HCT116 (cell line): Measurements from ENCODE around the gene AIRE. TPM values are rescaled to one million over a fixed set of nuclear protein-coding genes. Genes with fewer than 3 reads are reported as not detected.
"Not testable (repeated sequence)": the region's sequence is repeated elsewhere in the genome, so short reads cannot be mapped to it uniquely, and the experiment has no call there.

Experiments used
- ATAC-seq: fragments of 200-7000 bp; cut with Tn5 transposase; 2 replicates; pipeline ENCODE4 v1.9.1; 2020; ENCODE audit warnings: mild to moderate bottlenecking, moderate library complexity
- BruUV-seq: library from RNA; stranded (reverse); fragments of 400-500 nt; replicated peaks from 2 replicates; lab custom pipeline; 2021; lab: Mats Ljungman, UMichigan
- CTCF ChIA-PET: fragments of 300-600 bp; sonication (Branson Sonifier 250); formaldehyde crosslinking; loops from one replicate; lab custom pipeline; 2021; ENCODE audit warnings: antibody characterized with exemption; lab: Charles Lee
- POLR2A ChIA-PET: fragments of 300-600, 350-600 bp; sonication (Branson Sonifier 250); formaldehyde crosslinking; loops from one replicate; lab custom pipeline; 2021; ENCODE audit warnings: antibody characterized with exemption; lab: Charles Lee
- RAD21 ChIA-PET, 2 experiments: fragments of 300-600 bp; sonication (Branson Sonifier 250); formaldehyde crosslinking; loops; one replicate each; lab custom pipeline; 2023; ENCODE audit warnings: low total read pairs in 2 of 2; ENCODE audit not compliant: uncharacterized antibody in 2 of 2, unreplicated experiment in 2 of 2, low non-redundant PET in 1 of 2; lab: Charles Lee
- DNase-seq: peaks from one replicate; pipeline ENCODE4 v3.0.0-alpha.2; 2010; ENCODE audit warnings: low read depth, low spot score
- H2AFZ ChIP-seq: fragments of 200-600 bp; shearing (Covaris generic), sonication (generic); 2 replicates; pipeline ENCODE4 v1.6.1; 2017; ENCODE audit warnings: low read depth, mixed run types, mixed read lengths, antibody characterized with exemption, low read length; ENCODE audit not compliant: poor library complexity, severe bottlenecking
- H3K27ac ChIP-seq: 2 replicates; pipeline ENCODE4 v1.5.1; 2012; ENCODE audit warnings: low read depth, low read length
- H3K27me3 ChIP-seq: fragments of 200-600 bp; sonication (generic); 2 replicates; pipeline ENCODE4 v1.6.1; 2016; ENCODE audit warnings: mixed run types, low read length, mixed read lengths; ENCODE audit not compliant: insufficient read depth
- H3K36me3 ChIP-seq, 2 experiments: fragments of 200-500 bp in 1 of 2; fragments of 200-600 bp in 1 of 2; sonication (Bioruptor generic) in 1 of 2; sonication (generic) in 1 of 2; 2 replicates each; pipeline versions ENCODE4 v1.5.1 to v1.6.1; 2014 to 2016; ENCODE audit warnings: low read length in 2 of 2, inconsistent platforms in 1 of 2, mixed read lengths in 1 of 2, mixed run types in 1 of 2; ENCODE audit not compliant: insufficient read depth in 2 of 2, control insufficient read depth in 1 of 2
- H3K4me1 ChIP-seq, 2 experiments: fragments of 200-600 bp in 1 of 2; sonication (generic) in 1 of 2; 2 replicates each; pipeline versions ENCODE4 v1.5.1 to v1.6.1; 2012 to 2017; ENCODE audit warnings: low read length in 2 of 2, inconsistent platforms in 1 of 2, mild to moderate bottlenecking in 1 of 2, mixed read lengths in 1 of 2, mixed run types in 1 of 2, moderate library complexity in 1 of 2; ENCODE audit not compliant: insufficient read depth in 2 of 2, control insufficient read depth in 1 of 2
- H3K4me2 ChIP-seq: fragments of 200-600 bp; sonication (generic); 2 replicates; pipeline ENCODE4 v1.6.1; 2017; ENCODE audit warnings: mixed run types, low read length, mixed read lengths
- H3K4me3 ChIP-seq, 2 experiments: fragments of 200-600 bp in 1 of 2; sonication (generic) in 1 of 2; replicated peaks in 1 of 2; 2 replicates each; pipeline ENCODE4 v1.5.1; 2011 to 2016; ENCODE audit warnings: low read length in 2 of 2, control low read depth in 1 of 2, low read depth in 1 of 2, mild to moderate bottlenecking in 1 of 2, mixed read lengths in 1 of 2, mixed run types in 1 of 2
- H3K79me2 ChIP-seq: fragments of 200-600 bp; sonication (generic); 2 replicates; pipeline ENCODE4 v1.6.1; 2017; ENCODE audit warnings: mild to moderate bottlenecking, mixed run types, low read length, moderate library complexity, mixed read lengths; ENCODE audit not compliant: insufficient read depth
- H3K9ac ChIP-seq: fragments of 200-600 bp; sonication (generic); 2 replicates; pipeline ENCODE4 v1.6.1; 2016; ENCODE audit warnings: low read length, mixed read lengths
- H3K9me2 ChIP-seq: fragments of 200-600 bp; sonication (generic), shearing (Covaris generic); 2 replicates; pipeline ENCODE4 v1.6.1; 2017; ENCODE audit warnings: mixed run types, mild to moderate bottlenecking, moderate library complexity; ENCODE audit not compliant: insufficient read depth
- H3K9me3 ChIP-seq, 2 experiments: fragments of 200-500 bp in 1 of 2; fragments of 200-600 bp in 1 of 2; sonication (Bioruptor generic) in 1 of 2; sonication (generic) in 1 of 2; 2 replicates each; pipeline ENCODE4 v1.6.1; 2014 to 2017; ENCODE audit warnings: low read length in 2 of 2, mixed read lengths in 2 of 2, inconsistent platforms in 1 of 2, low read depth in 1 of 2, mild to moderate bottlenecking in 1 of 2, mixed run types in 1 of 2, moderate library complexity in 1 of 2; ENCODE audit not compliant: control insufficient read depth in 1 of 2, insufficient read depth in 1 of 2
- H4K20me1 ChIP-seq: fragments of 200-600 bp; sonication (generic), shearing (Covaris generic); 2 replicates; pipeline ENCODE4 v1.6.1; 2017; ENCODE audit warnings: mixed run types, mild to moderate bottlenecking, moderate library complexity; ENCODE audit not compliant: insufficient read depth
- CEBPB ChIP-seq: IDR thresholded peaks from 2 replicates; pipeline ENCODE4 v1.6.1; 2012; ENCODE audit warnings: low read depth
- FOSL1 ChIP-seq: IDR thresholded peaks from 2 replicates; pipeline ENCODE4 v1.6.1; 2012; ENCODE audit warnings: low read depth
- POLR2A ChIP-seq: IDR thresholded peaks from 2 replicates; pipeline ENCODE4 v1.7.0; 2011; ENCODE audit warnings: borderline replicate concordance; ENCODE audit not compliant: insufficient read depth, insufficient read length; ENCODE audit errors: extremely low read depth
- POLR2AphosphoS5 ChIP-seq: IDR thresholded peaks from 2 replicates; pipeline ENCODE4 v1.6.1; 2011; ENCODE audit warnings: mild to moderate bottlenecking, low read depth, low read length, moderate library complexity
- SP1 ChIP-seq: IDR thresholded peaks from 2 replicates; pipeline ENCODE4 v1.6.1; 2012; ENCODE audit warnings: low read depth
- ZFX ChIP-seq: fragments of 450-650 bp; IDR thresholded peaks from 2 replicates; pipeline ENCODE4 v1.6.1; 2017
- intact Hi-C: fragments of 100-400 bp; cut with micrococcal nuclease; formaldehyde crosslinking; loops from 2 replicates; pipeline ENCODE4 v1.10.0; 2022
- total RNA-seq: library from RNA; stranded (reverse); gene quantifications from one replicate; pipeline ENCODE4 v1.2.1, GENCODE V29; 2021; ENCODE audit not compliant: unreplicated experiment

The AIRE gene
- total RNA-seq, 1 experiment from 2014 or later: not detected

DNA sequence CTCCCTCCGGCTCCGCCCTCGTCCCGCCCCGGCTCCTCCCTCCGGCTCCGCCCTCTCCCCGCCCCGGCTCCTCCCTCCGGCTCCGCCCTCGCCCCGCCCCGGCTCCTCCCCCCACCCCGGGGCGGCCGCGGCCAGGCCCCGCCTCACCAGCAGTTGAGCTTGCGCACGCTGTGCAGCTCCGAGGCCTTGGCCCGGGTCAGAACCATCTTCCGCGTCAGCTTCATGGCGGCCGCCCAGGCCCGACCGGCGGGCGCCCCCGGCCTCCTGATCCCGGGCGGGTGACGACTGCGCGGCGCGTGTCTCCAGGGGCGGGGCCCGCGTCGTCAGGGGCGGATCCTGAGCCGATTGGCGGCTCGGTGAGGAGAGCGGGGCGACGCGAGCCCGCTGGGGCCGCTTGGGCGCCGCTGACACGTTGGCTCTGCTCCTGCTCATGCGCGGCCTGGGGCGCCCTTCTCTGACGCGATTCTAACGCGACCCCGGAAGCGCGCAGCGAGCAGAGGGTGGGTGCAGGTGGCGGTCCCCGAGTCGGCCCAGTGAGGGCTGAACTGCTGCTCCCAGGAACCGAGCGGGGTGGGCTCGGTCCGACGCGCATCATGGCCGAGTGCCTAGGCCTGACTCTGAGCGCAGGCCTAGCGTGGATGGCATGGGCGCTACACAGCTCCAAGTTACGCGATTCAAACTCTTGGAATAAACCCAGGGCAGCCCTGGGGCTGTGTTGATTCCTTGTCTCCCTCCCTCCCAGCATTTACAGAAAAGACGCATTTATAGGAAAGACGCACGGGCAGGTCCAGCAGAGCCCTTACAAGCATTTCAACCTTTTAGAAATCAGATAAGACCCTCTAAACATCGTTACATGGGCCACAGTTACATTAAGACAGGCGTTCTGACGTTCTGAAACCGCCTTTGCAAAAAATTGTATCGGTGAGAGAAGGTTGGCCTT is 53.6 kb downstream of the AIRE start, which contains the start of gene CFAP410:
TSS of gene CFAP410 (minus strand) at position 420 of the 940 bp plus-strand sequence. CDS start at position 224, 196 bp downstream.
- Histone ChIP-seq H2AFZ (no peak within 1 kb of the TSS), H3K27ac (peak within 1 kb of the TSS; percentile 99), H3K79me2 (no peaks in the 10 kb centered on the region), H3K9me3 (no peaks in the 10 kb centered on the region), H3K4me2 (peak within 1 kb of the TSS; percentile 86), H3K9me2 (no peaks in the 10 kb centered on the region), H3K4me1 (peaks cover 14 to 20% of the 10 kb centered on the region in 2 experiments; a peak in 3 of 4 replicates), H3K36me3 (no peaks in the 10 kb centered on the region), H3K4me3 (peak within 1 kb of the TSS; percentile 87 to 96), H3K27me3 (no peaks in the 10 kb centered on the region), H4K20me1 (no peaks in the 10 kb centered on the region), H3K9ac (peak within 1 kb of the TSS; percentile 84)
- RAD21 ChIA-PET: interaction anchor here in 1 of 2 experiments (0.7 kb wide), 1 partner anchor 1847 kb away, joined by 3 read pairs; no protein-coding TSS in a partner anchor
- CTCF ChIA-PET: interaction anchor here (1.5 kb wide), 1 partner anchor 36 kb away, joined by 10 read pairs; no protein-coding TSS in a partner anchor
- intact Hi-C loops: loop anchor here (1.0 kb wide), 1 partner anchor 86 kb away; no protein-coding TSS in a partner anchor
- POLR2A ChIA-PET: interaction anchor here (0.6 to 1.0 kb wide), 4 partner anchors 14 to 1414 kb away, joined by 3 to 5 read pairs (median 4); no protein-coding TSS in a partner anchor
- no peak for TF ChIP-seq SP1
- peak; percentile 58 for TF ChIP-seq POLR2A
- peak; percentile 72 for TF ChIP-seq POLR2AphosphoS5
- TF ChIP-seq CEBPB: no peak
- TF ChIP-seq FOSL1: no peak
- peak; percentile 75; the same call in 1 of the 2 replicates for TF ChIP-seq ZFX
- DNase-seq: peak; percentile 79
- BruUV-seq: TSS peak; percentile 86
- peak; percentile 94 for ATAC-seq

DNA sequence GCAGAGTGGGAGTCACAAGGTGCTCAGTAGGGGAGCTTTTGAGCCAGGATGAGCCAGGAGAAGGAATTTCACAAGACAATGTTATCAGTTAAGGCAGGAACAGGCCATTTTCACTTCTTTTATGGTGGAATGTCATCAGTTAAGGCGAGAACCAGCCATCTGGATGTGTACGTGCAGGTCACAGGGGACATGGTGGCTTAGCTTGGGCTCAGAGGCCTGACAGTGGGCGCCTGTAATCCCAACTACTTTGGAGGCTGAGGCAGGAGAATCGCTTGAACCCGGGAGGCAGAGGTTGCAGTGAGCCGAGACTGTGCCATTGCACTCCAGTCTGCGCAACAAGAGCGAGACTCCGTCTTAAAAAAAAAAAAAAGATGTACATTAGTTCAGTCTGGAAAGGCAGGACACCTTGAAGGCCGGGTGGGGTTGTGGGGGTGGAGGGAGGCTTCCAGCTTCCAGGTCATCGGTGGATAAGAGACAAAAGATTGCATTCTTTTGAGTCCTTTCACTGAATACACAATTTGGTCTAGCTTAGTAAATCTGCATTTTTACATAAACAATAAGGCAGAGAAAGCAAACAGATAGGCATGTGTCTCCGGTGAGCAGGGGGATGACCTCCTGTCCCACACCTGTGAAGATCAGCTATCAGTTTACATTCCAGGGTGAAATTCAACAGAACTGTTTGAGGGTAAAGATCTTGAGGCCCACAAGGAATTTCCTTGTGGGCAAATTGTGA is 56.2 kb downstream of the AIRE start:
- H3K27ac ChIP-seq, H3K27me3 ChIP-seq, BruUV-seq, ATAC-seq, CTCF ChIA-PET, H3K36me3 ChIP-seq, intact Hi-C loops, H3K9me2 ChIP-seq, H3K9me3 ChIP-seq, H4K20me1 ChIP-seq, H3K9ac ChIP-seq, H3K79me2 ChIP-seq, H3K4me3 ChIP-seq, DNase-seq, H2AFZ ChIP-seq, H3K4me2 ChIP-seq, RAD21 ChIA-PET: not testable (repeated sequence)
- POLR2A ChIA-PET: interaction anchor here (1.7 kb wide), 1 partner anchor 83 kb away, joined by 3 read pairs; no protein-coding TSS in a partner anchor
- peaks cover 14 to 20% of the 10 kb centered on the region in 2 experiments; a peak in 3 of 4 replicates for H3K4me1 ChIP-seq

DNA sequence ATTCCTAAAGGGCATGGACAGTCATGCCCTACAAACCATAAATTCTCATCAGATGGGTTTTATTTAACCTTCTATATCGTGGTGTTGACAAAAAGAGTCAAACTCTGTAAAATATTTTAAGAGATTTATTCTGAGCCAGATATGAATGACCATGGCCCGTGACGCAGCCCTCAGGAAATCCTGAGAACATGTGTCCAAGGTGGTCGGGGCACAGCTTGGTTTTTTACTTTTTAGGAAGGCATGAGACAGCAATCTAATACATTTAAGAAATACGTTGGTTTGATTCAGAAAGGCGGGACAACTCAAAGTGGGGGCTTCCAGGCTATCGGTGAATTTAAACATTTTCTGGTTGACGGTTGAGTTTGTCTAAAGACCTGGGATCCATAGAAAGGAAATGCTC is 57.3 kb downstream of the AIRE start:
- ATAC-seq, H3K79me2 ChIP-seq, RAD21 ChIA-PET, BruUV-seq, intact Hi-C loops, H3K4me2 ChIP-seq, H3K36me3 ChIP-seq, H3K4me3 ChIP-seq, CTCF ChIA-PET, DNase-seq, H4K20me1 ChIP-seq, H2AFZ ChIP-seq, H3K9me3 ChIP-seq, H3K9ac ChIP-seq, POLR2A ChIA-PET, H3K27me3 ChIP-seq, H3K27ac ChIP-seq, H3K9me2 ChIP-seq: not testable (repeated sequence)
- H3K4me1 ChIP-seq: peaks cover 13 to 18% of the 10 kb centered on the region in 2 experiments; a peak in 3 of 4 replicates
